Tibial nerve (tissue), 3 donors: ENCODE results near the gene UGT1A1.

Experiments used
- CTCF ChIP-seq, 5 experiments: fragments of 200-600 bp in 3 of 5; fragments of 450-650 bp in 2 of 5; sonication (generic) in 3 of 5; IDR thresholded peaks; one replicate each; pipeline ENCODE4 v1.5.1; 2016 to 2019; ENCODE audit warnings: antibody characterized with exemption in 5 of 5, mild to moderate bottlenecking in 3 of 5, moderate library complexity in 2 of 5
- POLR2A ChIP-seq, 2 donors: fragments of 450-650 bp; IDR thresholded peaks; one replicate each; pipeline ENCODE4 v1.6.1; 2017; ENCODE audit warnings: antibody characterized with exemption in 2 of 2, mild to moderate bottlenecking in 2 of 2, moderate library complexity in 2 of 2

- TF ChIP-seq CTCF (IDR thresholded peaks at IDR 0.05) (no peak), POLR2A (IDR thresholded peaks at IDR 0.05) (no peak)
Measured at GRCh38 chr2:233822101-233822771, 62.2 kb downstream of the UGT1A1 start.
